Breast epithelium (tissue), 4 donors: Measurements from ENCODE around the gene SETD7. TPM values are rescaled to one million over a fixed set of nuclear protein-coding genes. Genes with fewer than 3 reads are reported as not detected.
A peak's percentile ranks its signal among the peaks of the same experiment; 100 is the strongest.

Source experiments
- DNase-seq, 2 donors: peaks; one replicate each; pipeline ENCODE4 v3.0.0-alpha.2; 2019; ENCODE audit warnings: low spot score in 2 of 2
- H3K27ac ChIP-seq, 2 donors: fragments of 200-600 bp; sonication (generic) in 1 of 2; one replicate each; pipeline ENCODE4 v1.5.1; 2016 to 2019; ENCODE audit warnings: mild to moderate bottlenecking in 1 of 2
- H3K27me3 ChIP-seq, 2 donors: fragments of 200-600 bp; sonication (generic) in 1 of 2; one replicate each; pipeline versions ENCODE4 v1.5.1 to v1.6.0; 2017 to 2019; ENCODE audit warnings: control low read depth in 1 of 2, mild to moderate bottlenecking in 1 of 2
- H3K36me3 ChIP-seq: fragments of 200-600 bp; one replicate; pipeline ENCODE4 v1.5.1; 2019
- H3K4me1 ChIP-seq, 2 donors: fragments of 200-600 bp; sonication (generic); one replicate each; pipeline ENCODE4 v1.5.1; 2016 to 2019; ENCODE audit warnings: control low read depth in 1 of 2
- H3K4me3 ChIP-seq, 3 donors: fragments of 200-600 bp; sonication (generic); 1 replicate in 2 of 3; 2 replicates in 1 of 3; pipeline ENCODE4 v1.5.1; 2016 to 2019; ENCODE audit warnings: mild to moderate bottlenecking in 3 of 3, moderate library complexity in 2 of 3
- H3K9me3 ChIP-seq, 2 donors: fragments of 200-600 bp; sonication (generic) in 1 of 2; one replicate each; pipeline ENCODE4 v1.5.1; 2016 to 2019; ENCODE audit warnings: control low read depth in 1 of 2
- CTCF ChIP-seq, 3 donors: fragments of 450-650 bp; IDR thresholded peaks; one replicate each; pipeline ENCODE4 v1.5.1; 2016 to 2017; ENCODE audit warnings: antibody characterized with exemption in 3 of 3, mild to moderate bottlenecking in 3 of 3, moderate library complexity in 3 of 3
- POLR2A ChIP-seq: fragments of 450-650 bp; IDR thresholded peaks from one replicate; pipeline ENCODE4 v1.6.1; 2016; ENCODE audit warnings: antibody characterized with exemption, mild to moderate bottlenecking, moderate library complexity
- POLR2AphosphoS5 ChIP-seq, 3 donors: sonication (generic); formaldehyde crosslinking; IDR thresholded peaks; one replicate each; pipeline ENCODE4 v1.6.1; 2017; ENCODE audit warnings: antibody characterized with exemption in 3 of 3
- intact Hi-C: fragments of 100-400 bp; cut with DNase I; formaldehyde crosslinking; loops from one replicate; pipeline ENCODE4 v1.15.1; 2023; ENCODE audit warnings: low total_unique reads
- total RNA-seq, 3 donors: library from RNA; depleted of rRNA; stranded (reverse); fragments of >200 nt; gene quantifications; one replicate each; pipeline ENCODE4 v1.1.0, GENCODE V29; 2016

Gene SETD7
- total RNA-seq, 3 donors from 2014 or later, result 54.9 to 100 (median 63.6) TPM

GRCh38 chr4:139554642-139554892 lies 1.5 kb downstream of the SETD7 start:
- intact Hi-C loops, result no loop called here
- Histone ChIP-seq H3K9me3 (no peaks in the 10 kb centered on the region), H3K27ac (peak overlapping the region; percentile 99 to 100), H3K4me1 (peaks cover 0 to 11% of the 10 kb centered on the region in 2 donors), H3K36me3 (no peaks in the 10 kb centered on the region), H3K27me3 (no peaks in the 10 kb centered on the region), H3K4me3 (peak overlapping the region; percentile 78 to 97 (median 90))
- TF ChIP-seq POLR2AphosphoS5 (IDR thresholded peaks at IDR 0.05), result no peak
- no peak for TF ChIP-seq CTCF (IDR thresholded peaks at IDR 0.05)
- no peak for TF ChIP-seq POLR2A
- no peak for DNase-seq

GRCh38 chr4:139553751-139554641 lies 2.0 kb downstream of the SETD7 start:
- peaks cover 0 to 11% of the 10 kb centered on the region in 2 donors for H3K4me1 ChIP-seq
- no peaks in the 10 kb centered on the region for H3K36me3 ChIP-seq
- TF ChIP-seq POLR2A, result no peak
- no peak for TF ChIP-seq POLR2AphosphoS5 (IDR thresholded peaks at IDR 0.05)
- TF ChIP-seq CTCF (IDR thresholded peaks at IDR 0.05), result no peak
- no peaks in the 10 kb centered on the region for H3K9me3 ChIP-seq
- peak overlapping the region; percentile 99 to 100 for H3K27ac ChIP-seq
- DNase-seq, result no peak
- H3K4me3 ChIP-seq, result peak overlapping the region; percentile 78 to 97 (median 90)
- H3K27me3 ChIP-seq, result no peaks in the 10 kb centered on the region
- intact Hi-C loops, result no loop called here

GRCh38 chr4:139552517-139553307 lies 3.3 kb downstream of the SETD7 start:
- H3K4me1 ChIP-seq, result peaks cover 0 to 11% of the 10 kb centered on the region in 2 donors
- H3K9me3 ChIP-seq, result no peaks in the 10 kb centered on the region
- intact Hi-C loops, result no loop called here
- no peaks in the 10 kb centered on the region for H3K36me3 ChIP-seq
- H3K27ac ChIP-seq, result peak overlapping the region; percentile 99 to 100
- TF ChIP-seq POLR2AphosphoS5 (IDR thresholded peaks at IDR 0.05) (no peak), POLR2A (no peak), CTCF (IDR thresholded peaks at IDR 0.05) (no peak)
- no peak for DNase-seq
- H3K4me3 ChIP-seq, result peak overlapping the region in 1 of 3 donors; percentile 97
- H3K27me3 ChIP-seq, result no peaks in the 10 kb centered on the region

GRCh38 chr4:139550724-139551429 lies 5.1 kb downstream of the SETD7 start:
- Histone ChIP-seq H3K9me3 (no peaks in the 10 kb centered on the region), H3K27me3 (no peaks in the 10 kb centered on the region), H3K4me3 (no peak overlapping the region), H3K27ac (peak overlapping the region; percentile 13 to 23), H3K4me1 (peaks cover 0 to 11% of the 10 kb centered on the region in 2 donors), H3K36me3 (no peaks in the 10 kb centered on the region)
- DNase-seq, result no peak
- intact Hi-C loops, result no loop called here
- TF ChIP-seq POLR2AphosphoS5 (IDR thresholded peaks at IDR 0.05) (no peak), POLR2A (no peak), CTCF (IDR thresholded peaks at IDR 0.05) (no peak)
